ENCODE results near the gene TEDC1.

TEDC1 gene

DNA sequence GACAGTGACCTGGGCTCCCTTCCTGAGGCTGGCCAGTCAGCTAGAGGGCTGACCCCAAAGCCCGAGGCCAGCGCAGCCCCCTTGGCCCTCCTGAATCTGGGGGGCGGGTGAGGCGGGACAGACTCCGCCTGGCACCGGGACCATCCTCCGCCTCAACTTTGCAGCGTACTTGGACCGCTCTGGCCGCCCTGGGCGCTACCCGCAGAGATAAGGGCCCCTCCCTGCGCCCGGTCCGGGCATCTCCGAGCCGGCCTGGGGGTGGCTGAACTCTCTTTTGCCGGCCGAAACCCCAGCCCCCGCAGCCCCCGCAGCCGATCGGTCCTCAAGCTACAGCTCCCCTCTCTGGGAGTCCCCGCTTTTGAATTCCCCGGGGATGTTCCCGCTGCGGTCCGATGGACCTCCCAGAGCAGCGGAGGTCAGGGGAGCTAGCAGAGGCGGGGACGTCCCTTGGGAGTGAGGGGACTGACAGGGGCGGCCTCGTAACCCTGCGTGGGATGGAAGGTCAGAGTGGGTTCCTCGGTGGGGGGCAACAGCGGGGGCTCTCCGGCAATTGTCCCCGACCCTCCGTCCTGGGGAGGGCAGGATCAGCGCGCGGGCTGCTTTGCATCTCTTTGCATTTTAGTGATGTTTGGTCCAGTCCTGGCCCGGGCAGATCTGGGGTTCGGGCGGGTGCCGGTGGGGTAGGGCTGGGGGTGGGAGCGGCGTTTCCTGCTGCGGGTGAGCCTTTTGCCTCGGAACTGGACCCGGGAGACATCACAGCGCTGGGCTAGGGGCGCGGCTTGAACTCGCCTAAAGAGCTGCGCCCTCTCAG is 4.7 kb upstream of the TEDC1 start, which contains the start of gene CRIP1:
Gene CRIP1 (plus strand): TSS at position 724 of the 811 bp plus-strand sequence. CDS start 374 bp downstream, outside the sequence.
- DNase-seq, result no peak

- no peak for DNase-seq
Observed at GRCh38 chr14:105486974-105487448, 4.0 kb upstream of the TEDC1 start.

DNA sequence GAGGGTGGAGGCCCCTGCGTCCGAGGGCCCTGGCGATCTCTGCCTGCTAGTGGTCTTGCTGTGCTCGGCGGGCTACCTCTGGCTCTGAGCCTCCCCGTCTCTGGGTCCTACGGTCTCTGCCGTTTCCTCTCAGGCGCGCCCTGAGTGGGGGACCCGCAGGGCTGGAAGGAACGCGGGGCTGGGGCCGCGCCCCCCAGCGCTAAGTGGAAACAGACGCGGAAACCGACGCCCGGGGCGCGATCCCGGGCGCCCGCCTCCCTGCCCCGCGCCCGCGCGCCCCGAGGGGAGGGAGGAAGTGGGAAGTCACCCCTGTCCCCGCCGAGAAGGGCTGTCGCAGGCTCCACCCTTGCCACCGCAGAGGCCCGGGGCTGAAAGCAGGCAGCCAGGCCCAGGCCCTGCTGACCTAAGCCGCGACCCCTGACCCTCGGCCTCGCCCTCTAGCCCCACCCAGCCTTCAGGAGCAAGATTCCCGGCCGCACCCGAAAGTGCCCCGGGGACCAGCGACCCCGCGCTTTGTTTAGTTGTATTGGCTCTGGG is 3.5 kb upstream of the TEDC1 start:
- no peak for DNase-seq

DNA sequence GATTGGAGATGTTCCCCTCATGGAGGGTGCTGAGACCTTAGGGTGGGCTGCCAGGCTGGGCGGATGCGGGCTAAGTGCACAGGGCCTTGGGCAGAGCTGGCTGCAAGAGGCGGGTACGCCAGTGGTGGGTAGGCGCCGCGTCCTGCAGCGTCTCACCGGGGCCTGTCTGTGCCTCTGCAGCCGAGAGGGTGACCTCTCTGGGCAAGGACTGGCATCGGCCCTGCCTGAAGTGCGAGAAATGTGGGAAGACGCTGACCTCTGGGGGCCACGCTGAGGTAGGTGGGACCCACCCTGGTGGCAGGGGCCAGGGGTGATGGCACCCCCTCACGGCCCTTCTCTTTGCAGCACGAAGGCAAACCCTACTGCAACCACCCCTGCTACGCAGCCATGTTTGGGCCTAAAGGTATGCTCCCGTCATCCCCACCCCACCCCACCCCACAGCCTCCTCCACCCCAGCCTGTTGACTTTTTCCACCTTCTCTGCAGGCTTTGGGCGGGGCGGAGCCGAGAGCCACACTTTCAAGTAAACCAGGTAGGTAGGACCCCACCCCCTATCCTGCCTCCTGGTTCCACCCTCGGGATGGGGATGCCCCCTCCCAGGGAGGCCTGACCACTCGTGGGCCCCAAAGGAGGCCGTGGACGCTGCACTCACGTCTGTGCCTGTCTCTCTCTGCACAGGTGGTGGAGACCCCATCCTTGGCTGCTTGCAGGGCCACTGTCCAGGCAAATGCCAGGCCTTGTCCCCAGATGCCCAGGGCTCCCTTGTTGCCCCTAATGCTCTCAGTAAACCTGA is 2.9 kb upstream of the TEDC1 start:
- no peak for DNase-seq

DNA sequence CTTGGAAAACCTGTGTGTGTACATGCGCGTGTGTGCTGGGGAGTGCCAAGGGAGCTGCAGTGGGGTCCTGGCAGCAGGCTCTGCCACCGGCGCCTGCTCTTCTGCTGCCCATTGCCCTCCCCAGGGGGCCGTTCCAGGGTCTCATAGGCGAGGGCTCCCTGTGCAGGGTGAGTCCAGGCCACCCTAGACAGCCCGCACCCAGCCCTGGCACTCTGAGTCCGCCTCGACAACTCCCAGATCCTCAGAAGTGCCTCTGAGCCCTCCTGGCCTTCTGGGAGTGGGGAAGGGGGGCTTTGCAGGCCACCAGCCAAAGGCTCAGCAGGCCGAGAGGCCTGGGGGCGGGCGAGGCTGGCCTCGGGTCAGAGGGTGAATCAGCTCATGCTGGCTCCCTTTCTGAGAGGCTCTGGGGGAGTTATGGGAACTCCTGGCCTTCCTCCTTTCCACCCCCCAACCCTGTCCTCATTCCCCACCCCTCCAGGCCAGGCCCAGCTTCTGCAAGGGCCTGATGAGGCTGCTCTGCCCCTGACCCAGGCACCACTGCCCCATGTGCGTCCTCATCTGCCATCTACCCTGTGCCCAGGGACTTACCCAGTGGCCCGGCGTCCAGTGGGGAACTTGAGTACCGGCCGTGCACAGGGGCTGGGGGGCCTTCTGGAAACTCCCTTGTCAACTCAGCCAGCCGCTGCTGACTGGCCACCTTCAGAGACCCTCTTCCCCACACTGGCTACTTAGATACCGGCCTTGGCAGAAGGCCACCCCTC is 2.1 kb upstream of the TEDC1 start:
- no peak for DNase-seq

- peak; percentile 82 to 91 for DNase-seq
Observed at GRCh38 chr14:105489542-105490266, 1.3 kb upstream of the TEDC1 start.

DNA sequence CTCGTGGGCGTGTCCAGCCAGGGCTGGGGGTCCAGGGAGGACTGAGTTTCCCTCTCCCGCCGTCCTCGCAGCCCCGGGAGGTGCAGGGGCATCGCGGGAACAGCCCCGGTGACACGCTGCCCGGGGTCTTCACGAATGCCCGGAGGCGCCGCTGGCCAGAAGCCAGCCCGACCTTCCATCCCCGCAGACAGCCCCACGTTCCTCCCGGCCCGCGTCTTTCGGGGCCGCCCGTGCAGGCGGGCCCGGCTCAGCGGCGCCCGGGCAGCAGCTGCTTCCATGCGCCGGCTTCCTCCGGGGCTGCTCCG is 827 bp upstream of the TEDC1 start:
- DNase-seq, result no peak

DNA sequence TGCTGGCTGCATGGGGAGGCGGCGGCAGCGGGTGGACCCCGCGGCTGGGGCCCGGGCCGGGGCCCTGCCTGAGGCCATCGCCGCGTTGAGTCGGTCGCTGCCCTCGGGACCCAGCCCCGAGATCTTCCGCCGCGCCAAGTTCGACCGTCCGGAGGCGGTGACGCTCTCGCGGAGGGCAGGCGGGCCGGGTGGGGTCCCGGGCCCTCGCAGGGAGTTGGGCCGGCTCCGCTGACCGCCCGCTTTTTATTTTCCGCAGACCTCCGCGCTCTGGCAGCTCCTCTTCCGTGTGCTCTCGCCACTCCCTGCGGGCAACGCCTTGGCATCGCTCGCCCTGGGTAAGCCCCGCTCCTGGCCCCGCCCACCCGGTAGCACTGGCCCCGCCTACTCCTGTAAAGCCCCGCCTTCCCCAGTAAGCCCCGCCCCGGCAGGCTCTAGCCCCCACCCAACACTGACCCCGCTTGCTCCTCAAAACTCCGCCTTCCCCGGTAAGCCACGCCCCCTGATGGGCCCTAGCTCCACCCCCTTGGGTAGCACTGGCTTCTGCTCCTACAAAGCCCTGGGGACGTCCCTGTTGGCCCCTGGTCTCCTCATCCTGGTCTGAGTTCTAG is 424 bp downstream of the TEDC1 start:
- peak; percentile 79 to 87 for DNase-seq

DNA sequence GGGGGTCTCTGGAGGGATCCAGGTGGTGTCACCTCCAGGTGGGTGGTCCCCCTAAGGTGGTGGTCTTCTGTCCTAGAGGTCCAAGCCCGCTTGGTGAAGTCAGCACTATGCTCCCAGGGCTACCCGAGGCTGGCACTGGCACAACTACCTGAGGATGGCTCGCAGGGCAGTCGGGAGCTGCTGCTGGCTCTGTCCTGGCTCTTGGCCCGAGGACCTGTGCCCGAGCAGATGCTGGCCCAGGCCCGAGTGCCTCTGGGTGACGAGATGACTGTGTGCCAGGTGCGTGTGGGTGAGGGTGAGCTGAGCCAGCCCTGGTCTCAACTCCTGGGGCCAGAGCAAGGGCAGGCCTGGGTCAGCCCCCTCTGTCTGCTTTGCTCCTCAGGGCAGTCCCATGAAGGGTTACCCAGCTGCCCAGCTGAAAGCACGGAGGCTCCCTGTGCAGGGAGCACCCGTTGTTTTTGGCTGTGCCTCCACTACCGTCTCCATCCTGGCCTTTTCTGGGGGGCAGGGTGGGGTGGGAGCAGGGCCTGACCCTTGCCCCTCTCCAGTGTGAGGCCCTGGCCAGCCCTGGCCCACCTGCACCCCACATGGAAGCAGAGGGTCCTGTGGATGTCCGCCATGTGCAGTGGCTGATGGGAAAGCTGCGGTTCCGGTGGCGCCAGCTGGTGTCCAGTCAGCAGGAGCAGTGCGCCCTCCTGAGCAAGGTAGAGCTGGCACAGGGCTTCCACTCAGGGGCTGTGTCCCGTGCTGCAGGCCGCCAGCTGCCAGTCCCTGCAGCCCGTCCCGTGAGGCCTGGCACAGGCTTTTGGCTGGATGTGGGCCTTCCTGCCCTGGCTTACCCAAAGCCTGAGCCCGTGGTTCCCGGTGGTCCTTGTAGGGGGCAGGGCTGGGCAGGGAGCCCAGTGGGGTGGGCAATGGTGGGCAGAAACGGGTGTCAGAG is 1.3 kb downstream of the TEDC1 start:
- peak in 1 of 2 experiments; percentile 77 for DNase-seq

- DNase-seq, result no peak
Observed at GRCh38 chr14:105492971-105493871, 2.2 kb downstream of the TEDC1 start.

DNA sequence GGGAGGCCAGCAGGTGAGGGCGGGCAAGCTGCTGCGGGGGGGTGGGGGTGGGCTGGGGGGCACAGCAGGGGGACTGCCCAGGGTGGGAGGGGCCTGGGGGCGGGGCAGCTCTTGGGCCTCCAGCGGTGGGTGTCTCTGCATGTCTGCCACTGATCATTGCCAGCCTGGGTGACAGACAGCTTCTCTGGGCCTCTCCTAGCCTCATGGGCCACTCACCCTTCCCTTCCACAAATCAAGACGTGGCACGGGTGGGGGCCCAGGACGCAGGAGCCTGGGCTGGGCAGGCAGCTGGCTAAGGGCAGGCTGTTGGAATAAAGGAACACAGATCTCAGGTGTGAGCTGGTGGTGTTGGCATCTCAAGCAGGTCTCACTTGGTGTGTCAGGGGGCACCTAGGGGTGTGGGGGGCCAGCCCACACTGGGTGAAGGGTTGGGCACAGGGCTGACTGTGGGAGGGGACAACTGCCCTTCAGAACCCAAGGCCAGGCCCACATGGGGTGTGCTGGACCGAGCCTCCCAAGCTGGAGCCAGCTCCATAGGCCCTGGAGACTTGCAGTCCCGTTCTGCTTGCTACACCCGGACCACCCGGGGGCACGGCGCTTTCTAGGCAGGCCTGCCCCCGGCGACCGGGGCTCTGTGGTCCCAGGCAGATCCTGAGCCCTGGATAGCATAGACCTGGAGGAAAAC is 3.0 kb downstream of the TEDC1 start:
- no peak for DNase-seq

GRCh38 chr14:105494606-105494929 is 3.5 kb downstream of the TEDC1 start:
- no peak for DNase-seq

DNA sequence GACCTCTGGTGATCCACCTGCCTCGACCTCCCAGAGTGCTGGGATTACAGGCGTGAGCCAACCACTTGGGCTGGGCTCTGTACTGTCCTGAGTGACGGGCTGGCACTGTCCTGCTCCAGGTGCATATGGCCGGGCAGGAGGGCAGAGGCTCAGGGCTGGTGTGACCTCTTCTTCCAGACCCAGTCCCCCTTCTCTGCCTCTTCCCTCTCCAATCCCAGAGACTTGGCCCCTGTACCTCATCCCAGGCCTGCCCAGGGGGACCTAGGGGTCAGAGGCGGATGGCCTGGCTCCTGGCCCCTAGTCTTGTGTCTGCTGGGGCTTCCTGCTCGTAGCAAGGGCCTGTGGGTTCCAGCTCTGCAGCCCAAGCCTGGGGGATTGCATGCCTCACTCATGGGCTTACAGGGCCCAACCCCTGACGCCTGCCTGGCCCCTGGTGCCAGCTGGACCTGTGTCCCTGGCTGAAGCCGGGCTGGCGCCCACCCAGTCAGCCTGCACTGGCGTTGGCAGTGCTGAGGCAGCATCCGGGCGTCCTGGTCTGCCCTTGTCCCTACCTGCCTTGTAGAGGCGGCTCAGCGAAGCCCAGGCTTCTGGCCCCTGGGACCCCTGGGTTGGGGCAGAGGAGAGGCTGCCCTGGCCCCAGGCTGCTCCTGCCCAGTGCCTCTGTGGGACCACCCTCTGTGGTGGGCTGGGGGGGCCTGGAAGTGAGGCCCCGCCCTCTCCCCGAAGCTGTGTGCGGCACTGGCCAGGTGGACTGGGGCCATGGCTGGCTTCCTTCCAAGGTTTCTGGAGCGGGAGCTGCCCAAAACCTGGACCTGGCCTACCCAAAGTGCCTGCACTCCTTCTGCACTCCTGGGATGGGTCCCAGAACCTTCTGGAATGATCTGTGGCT is 4.3 kb downstream of the TEDC1 start:
- peak in 1 of 2 experiments; percentile 62 for DNase-seq

DNA sequence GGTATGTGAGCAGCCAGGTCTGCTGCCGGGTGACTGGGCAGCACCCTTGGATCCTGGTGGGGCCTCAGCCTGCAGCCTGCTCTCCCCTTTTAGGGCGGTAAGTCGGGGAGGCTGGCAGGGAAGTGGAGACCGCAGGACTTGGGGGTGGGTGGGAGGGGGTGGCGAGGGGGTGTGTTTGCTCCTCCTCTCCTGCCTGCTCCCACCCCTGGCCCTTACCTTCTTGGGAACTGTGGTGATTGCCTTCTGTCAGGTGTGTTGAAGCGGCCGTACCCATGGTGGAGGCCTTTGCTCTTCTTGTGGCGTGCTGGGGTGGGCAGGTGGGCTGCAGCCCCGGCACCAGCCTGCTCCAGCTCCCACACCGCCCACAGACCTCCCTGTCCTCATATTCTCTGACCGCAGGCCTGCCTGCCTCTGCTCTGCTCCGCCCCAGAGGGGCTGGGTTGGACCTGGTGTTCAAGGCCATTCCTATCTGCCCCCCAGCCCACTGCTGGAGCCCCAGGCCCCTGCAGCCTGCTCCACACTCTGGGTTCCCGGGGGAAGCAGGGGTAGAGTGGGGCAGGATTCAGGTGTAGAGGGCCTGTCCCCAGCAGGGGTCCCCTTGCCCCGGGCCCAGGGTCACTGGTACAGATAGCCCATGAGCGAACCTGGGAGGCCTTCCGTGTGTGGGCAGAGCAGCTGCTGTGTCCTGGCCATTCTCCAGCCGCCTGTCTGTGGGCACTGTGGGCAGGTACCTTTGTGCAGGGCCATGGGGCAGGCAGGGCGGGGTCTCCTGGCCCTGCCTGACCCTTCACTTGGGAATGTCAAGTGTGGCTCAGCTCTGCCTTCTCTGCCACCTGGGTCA is 5.2 kb downstream of the TEDC1 start:
- no peak for DNase-seq

- no peak for DNase-seq
Observed at GRCh38 chr14:105496831-105497591, 6.0 kb downstream of the TEDC1 start.
